Esophagus muscularis mucosa (tissue), 4 donors: Measurements from ENCODE around the gene UNC119B.

Experiments
- EP300 ChIP-seq: sonication (generic); formaldehyde crosslinking; IDR thresholded peaks from one replicate; pipeline ENCODE4 v1.6.1; 2017; ENCODE audit warnings: antibody characterized with exemption
- POLR2AphosphoS5 ChIP-seq, 2 donors: sonication (generic); formaldehyde crosslinking; IDR thresholded peaks; one replicate each; pipeline ENCODE4 v1.6.1; 2017; ENCODE audit warnings: antibody characterized with exemption in 2 of 2
- TF ChIP-seq, protein P1 (sequence below), 3 experiments: fragments of 200-600 bp in 2 of 3; fragments of 450-650 bp in 1 of 3; sonication (generic) in 2 of 3; IDR thresholded peaks; one replicate each; pipeline ENCODE4 v1.5.1; 2017 to 2019; ENCODE audit warnings: antibody characterized with exemption in 3 of 3, mild to moderate bottlenecking in 2 of 3, moderate library complexity in 1 of 3

DNA sequence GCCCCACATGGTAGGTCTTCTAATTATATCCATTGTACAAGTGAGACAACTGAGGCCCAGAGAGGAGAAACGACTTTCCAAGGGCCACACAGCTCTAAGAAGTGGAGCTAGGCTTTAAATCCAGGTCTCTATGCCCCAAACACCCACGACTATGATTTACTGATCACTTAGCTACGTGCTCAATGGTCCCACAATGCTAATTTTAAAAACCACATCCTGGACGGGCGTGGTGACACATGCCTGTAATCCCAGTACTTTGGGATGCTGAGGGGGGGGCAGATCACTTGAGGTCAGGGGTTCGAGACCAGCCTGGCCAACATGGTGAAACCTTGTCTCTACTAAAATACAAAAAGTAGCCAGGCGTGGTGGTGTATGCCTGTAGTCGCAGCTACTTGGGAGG is 31.7 kb upstream of the UNC119B start:
- TF ChIP-seq, protein P1, sequence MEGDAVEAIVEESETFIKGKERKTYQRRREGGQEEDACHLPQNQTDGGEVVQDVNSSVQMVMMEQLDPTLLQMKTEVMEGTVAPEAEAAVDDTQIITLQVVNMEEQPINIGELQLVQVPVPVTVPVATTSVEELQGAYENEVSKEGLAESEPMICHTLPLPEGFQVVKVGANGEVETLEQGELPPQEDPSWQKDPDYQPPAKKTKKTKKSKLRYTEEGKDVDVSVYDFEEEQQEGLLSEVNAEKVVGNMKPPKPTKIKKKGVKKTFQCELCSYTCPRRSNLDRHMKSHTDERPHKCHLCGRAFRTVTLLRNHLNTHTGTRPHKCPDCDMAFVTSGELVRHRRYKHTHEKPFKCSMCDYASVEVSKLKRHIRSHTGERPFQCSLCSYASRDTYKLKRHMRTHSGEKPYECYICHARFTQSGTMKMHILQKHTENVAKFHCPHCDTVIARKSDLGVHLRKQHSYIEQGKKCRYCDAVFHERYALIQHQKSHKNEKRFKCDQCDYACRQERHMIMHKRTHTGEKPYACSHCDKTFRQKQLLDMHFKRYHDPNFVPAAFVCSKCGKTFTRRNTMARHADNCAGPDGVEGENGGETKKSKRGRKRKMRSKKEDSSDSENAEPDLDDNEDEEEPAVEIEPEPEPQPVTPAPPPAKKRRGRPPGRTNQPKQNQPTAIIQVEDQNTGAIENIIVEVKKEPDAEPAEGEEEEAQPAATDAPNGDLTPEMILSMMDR (IDR thresholded peaks at IDR 0.05), result no peak
- no peak for TF ChIP-seq EP300
- no peak for TF ChIP-seq POLR2AphosphoS5 (IDR thresholded peaks at IDR 0.05)
